HG03103 (cell line): Measurements from ENCODE around the gene A2M.

ENCODE experiments used
- ATAC-seq: cut with Tn5 transposase; IDR thresholded peaks from one replicate; pipeline ENCODE4 v1.9.1; 2021; ENCODE audit warnings: low read depth; ENCODE audit not compliant: unreplicated experiment

Gene A2M

GRCh38 chr12:9076733-9077132 is 39.0 kb downstream of the A2M start:
- no peak for ATAC-seq

- ATAC-seq: no peak
Measured at GRCh38 chr12:9075138-9075535, 40.6 kb downstream of the A2M start.

GRCh38 chr12:9074484-9075137 is 41.1 kb downstream of the A2M start:
- ATAC-seq: no peak

DNA sequence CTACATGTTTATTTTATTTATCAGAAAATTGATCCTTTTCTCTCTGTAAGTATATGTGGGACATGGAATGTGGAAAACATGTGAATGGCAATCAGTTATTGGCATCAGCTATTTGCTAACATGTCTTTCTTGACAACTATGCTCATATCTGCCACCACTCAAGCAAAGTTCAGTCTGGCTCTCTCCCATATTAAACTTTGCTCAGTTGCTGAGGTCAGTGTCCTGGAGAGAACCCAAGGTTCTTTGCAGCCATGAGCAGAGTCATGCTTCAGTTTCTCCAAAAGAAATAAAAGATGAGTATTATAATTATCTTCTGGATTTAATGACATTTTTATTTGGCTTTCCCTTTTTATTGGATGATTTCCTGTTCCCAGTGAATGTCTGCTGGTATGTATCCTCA is 42.6 kb downstream of the A2M start:
- no peak for ATAC-seq

GRCh38 chr12:9072481-9073038 is 43.2 kb downstream of the A2M start:
- ATAC-seq: no peak

GRCh38 chr12:9071969-9072368 is 43.8 kb downstream of the A2M start:
- no peak for ATAC-seq

- no peak for ATAC-seq
Measured at GRCh38 chr12:9071518-9071917, 44.2 kb downstream of the A2M start.

- no peak for ATAC-seq
Measured at GRCh38 chr12:9070351-9070750, 45.4 kb downstream of the A2M start.

- ATAC-seq: no peak
Measured at GRCh38 chr12:9068600-9068999, 47.1 kb downstream of the A2M start.

DNA sequence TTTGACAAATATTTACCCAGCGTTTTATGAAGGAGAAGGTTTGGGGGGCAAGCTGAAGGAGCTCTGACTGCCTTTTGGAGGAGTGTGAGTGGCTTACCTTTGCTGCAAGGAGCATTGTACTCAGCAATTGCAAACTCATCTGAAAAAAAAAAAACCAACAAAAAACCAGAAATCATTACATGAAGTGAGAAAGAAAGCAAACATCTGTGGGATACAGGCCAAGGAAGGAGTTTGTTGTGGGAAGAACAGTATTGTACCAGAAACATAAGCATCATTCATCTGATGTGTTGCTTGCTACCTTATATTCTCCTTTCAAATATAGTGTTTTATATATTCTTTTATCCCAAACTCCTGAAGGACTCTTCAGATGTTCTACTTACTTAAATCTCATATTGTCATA is 47.6 kb downstream of the A2M start:
- no peak for ATAC-seq

GRCh38 chr12:9066755-9067423 is 48.8 kb downstream of the A2M start:
- no peak for ATAC-seq

GRCh38 chr12:9066183-9066623 is 49.5 kb downstream of the A2M start:
- no peak for ATAC-seq

DNA sequence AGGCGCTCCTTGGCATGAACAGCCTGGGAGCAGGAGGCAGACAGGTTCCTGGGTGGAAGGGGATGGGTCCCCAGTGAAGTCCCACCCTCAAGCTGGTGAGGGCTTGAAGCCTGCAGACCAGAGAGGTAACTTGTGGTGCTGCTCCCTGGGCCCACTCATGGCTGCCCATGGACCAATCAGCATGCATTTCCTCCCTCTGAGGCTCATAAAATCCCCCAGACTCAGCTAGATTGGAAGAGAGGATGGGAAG is 50.2 kb downstream of the A2M start:
- no peak for ATAC-seq

DNA sequence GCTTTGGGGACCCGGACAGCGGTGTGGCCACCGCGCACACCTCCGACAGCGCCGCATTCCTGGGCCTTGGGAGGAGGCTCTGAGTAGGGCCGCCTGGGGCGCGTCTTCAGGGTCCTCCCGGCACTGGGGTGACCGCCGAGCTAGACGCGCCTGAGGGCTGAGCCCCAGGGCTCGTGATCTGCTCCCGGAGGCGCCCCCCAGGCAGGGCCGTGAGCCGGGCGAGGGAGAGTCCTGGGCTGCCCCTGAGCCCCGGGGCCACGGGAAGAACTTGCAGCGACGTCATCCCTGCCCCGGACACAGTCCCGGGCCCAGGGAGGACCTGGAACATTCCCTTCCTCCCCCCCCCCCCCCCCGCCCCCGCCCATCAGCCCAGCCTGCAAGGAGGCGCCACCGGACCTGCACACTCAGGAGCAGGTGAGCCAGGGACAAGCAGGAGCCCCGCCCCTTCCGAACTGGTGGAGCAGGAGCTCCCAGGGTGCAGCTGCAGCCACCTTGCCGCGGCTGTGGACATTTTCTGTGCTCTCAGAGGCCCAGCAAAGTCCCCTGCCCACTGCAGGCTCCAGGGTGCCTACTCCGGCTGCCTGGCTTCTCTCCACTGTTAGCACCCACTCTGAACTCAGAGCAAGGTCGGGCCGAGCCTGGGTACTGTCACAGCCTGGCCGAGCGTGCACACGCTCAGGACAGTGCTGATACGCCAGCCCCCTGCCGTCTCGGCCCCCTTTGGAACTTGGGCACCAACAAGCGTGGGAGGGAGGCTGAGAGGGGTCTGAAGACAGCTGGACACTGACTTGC is 50.7 kb downstream of the A2M start:
- ATAC-seq: no peak

- ATAC-seq: no peak
Measured at GRCh38 chr12:9064201-9064814, 51.4 kb downstream of the A2M start.

DNA sequence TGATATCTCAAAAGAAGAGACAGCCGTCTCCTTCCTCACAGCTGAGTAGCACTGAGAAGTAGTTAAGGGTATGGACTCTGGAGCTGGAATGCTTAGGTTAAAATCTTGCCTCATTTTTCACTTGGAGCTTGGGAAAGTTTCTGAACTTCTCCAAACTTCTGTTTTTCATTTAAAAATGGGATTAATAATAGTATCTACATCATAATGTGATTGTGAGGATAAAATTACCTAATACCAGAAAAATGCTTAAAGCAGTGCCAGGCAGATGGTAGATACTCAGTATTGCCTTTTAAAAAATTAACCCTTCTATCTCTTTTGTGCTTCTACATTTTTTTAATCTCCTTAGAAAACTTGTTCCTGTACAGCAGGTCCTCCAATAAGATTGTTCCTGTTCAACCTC is 63.1 kb downstream of the A2M start:
- no peak for ATAC-seq

GRCh38 chr12:9051158-9051550 is 64.6 kb downstream of the A2M start:
- no peak for ATAC-seq

DNA sequence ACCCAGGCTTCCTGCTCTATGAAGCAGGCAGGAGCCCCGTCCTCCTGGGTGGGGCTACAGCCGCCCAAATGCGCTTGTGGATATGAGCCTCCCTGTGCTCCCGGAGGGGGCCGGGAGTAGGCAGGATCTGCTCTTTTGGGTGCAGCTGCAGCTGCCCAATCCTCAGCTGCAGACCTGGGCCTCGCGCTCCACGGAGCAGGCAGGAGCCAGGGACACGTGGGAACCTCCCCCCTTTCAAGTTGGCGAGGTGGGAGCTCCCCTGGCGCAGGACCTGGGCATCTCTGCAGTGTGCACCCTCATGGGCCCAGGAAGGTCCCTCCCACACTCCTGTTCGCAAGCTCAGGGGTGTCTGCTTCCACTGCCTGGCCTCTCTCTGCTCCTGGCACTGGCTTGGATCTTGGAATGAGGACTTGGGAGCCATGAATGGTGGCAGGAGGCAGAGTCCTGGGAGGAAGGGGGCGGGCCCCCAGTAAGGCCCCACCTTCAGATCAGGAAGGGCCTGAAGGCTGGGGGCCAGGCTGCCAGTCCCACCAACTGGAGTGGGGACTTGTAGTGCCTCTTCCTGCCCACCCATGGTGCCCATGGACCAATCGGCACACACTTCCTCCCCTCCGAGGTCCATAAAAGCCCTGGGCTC is 65.1 kb downstream of the A2M start:
- no peak for ATAC-seq

- no peak for ATAC-seq
Measured at GRCh38 chr12:9049520-9050133, 66.1 kb downstream of the A2M start.

- no peak for ATAC-seq
Measured at GRCh38 chr12:9048930-9049329, 66.8 kb downstream of the A2M start.
